H1 (cell line): ENCODE measurements around the gene TFCP2L1. TPM values are rescaled to one million over a fixed set of nuclear protein-coding genes. Genes with fewer than 3 reads are reported as not detected.

Source experiments
- CTCF ChIA-PET: fragments of 300-600 bp; sonication (Branson Sonifier 250); formaldehyde crosslinking; loops from one replicate; lab custom pipeline; 2021; ENCODE audit not compliant: partially characterized antibody; lab: Charles Lee
- POLR2A ChIA-PET: fragments of 300-600 bp; sonication (Branson Sonifier 250); formaldehyde crosslinking; loops from one replicate; lab custom pipeline; 2021; ENCODE audit warnings: inconsistent platforms; ENCODE audit not compliant: partially characterized antibody; lab: Charles Lee
- DNase-seq, 2 experiments: peaks; one replicate each; pipeline versions ENCODE4 v3.0.0 to v3.0.0-alpha.2; 2010 to 2022; ENCODE audit warnings: low spot score in 2 of 2, low read depth in 1 of 2, mixed read lengths in 1 of 2
- FAIRE-seq: peaks from 2 replicates; lab custom pipeline; 2011; peaks lifted over from hg19 to GRCh38; lab: Jason Lieb, UNC
- H2AFZ ChIP-seq: 2 replicates; pipeline ENCODE4 v1.8.1; 2012; ENCODE audit warnings: low read length, inconsistent platforms
- H2AK5ac ChIP-seq: 2 replicates; pipeline ENCODE4 v1.6.1; 2013; ENCODE audit warnings: low read depth, low read length
- H2BK120ac ChIP-seq: replicated peaks from 2 replicates; pipeline ENCODE3; 2013; ENCODE audit warnings: low read depth, low read length, inconsistent platforms
- H2BK12ac ChIP-seq: 2 replicates; pipeline ENCODE4 v1.6.1; 2013; ENCODE audit warnings: low read depth, low read length
- H2BK15ac ChIP-seq: 2 replicates; pipeline ENCODE4 v1.6.1; 2013; ENCODE audit warnings: low read length
- H2BK20ac ChIP-seq: 2 replicates; pipeline ENCODE4 v1.6.1; 2013; ENCODE audit warnings: low read length
- H2BK5ac ChIP-seq: 2 replicates; pipeline ENCODE4 v1.6.1; 2013; ENCODE audit warnings: low read depth, low read length
- H3K14ac ChIP-seq: 2 replicates; pipeline ENCODE4 v1.6.1; 2013; ENCODE audit warnings: inconsistent platforms; ENCODE audit not compliant: insufficient read length
- H3K18ac ChIP-seq: 2 replicates; pipeline ENCODE4 v1.6.1; 2013; ENCODE audit warnings: low read length; ENCODE audit errors: extremely low read depth
- H3K23ac ChIP-seq: 2 replicates; pipeline ENCODE4 v1.6.1; 2013; ENCODE audit warnings: inconsistent platforms; ENCODE audit not compliant: insufficient read length
- H3K23me2 ChIP-seq: 2 replicates; pipeline ENCODE4 v1.6.1; 2013; ENCODE audit warnings: low read depth, low read length
- H3K27ac ChIP-seq: 2 replicates; pipeline ENCODE4 v1.6.1; 2011; ENCODE audit warnings: low read depth, low read length, inconsistent platforms
- H3K27me3 ChIP-seq, 4 experiments: replicated peaks in 1 of 4; 1 replicate in 1 of 4; 2 replicates in 3 of 4; pipeline versions ENCODE4 v1.6.1 to v1.8.1; 2011 to 2013; ENCODE audit warnings: low read length in 3 of 4, mild to moderate bottlenecking in 3 of 4, inconsistent platforms in 2 of 4, mixed read lengths in 2 of 4, moderate library complexity in 1 of 4; ENCODE audit not compliant: control insufficient read depth in 3 of 4, insufficient read depth in 3 of 4; ENCODE audit errors: extremely low read depth in 1 of 4
- H3K36me3 ChIP-seq, 4 experiments: 2 replicates each; pipeline versions ENCODE4 v1.6.1 to v1.8.1; 2011 to 2013; ENCODE audit warnings: mild to moderate bottlenecking in 4 of 4, low read length in 3 of 4, moderate library complexity in 2 of 4, control low read depth in 1 of 4, inconsistent platforms in 1 of 4; ENCODE audit not compliant: insufficient read depth in 4 of 4, control insufficient read depth in 2 of 4
- H3K4ac ChIP-seq: replicated peaks from 2 replicates; pipeline ENCODE3; 2013; ENCODE audit warnings: low read length, low read depth, mixed read lengths, inconsistent platforms; ENCODE audit not compliant: insufficient read length
- H3K4me1 ChIP-seq, 4 experiments: replicated peaks in 1 of 4; 1 replicate in 1 of 4; 2 replicates in 3 of 4; pipeline versions ENCODE4 v1.6.1 to v1.8.1; 2011 to 2013; ENCODE audit warnings: low read length in 3 of 4, inconsistent platforms in 2 of 4, mixed read lengths in 1 of 4; ENCODE audit not compliant: insufficient read depth in 4 of 4, control insufficient read depth in 3 of 4
- H3K4me2 ChIP-seq, 2 experiments: 2 replicates each; pipeline versions ENCODE4 v1.6.1 to v1.8.1; 2011 to 2013; ENCODE audit warnings: low read depth in 2 of 2, low read length in 2 of 2, control low read depth in 1 of 2, inconsistent platforms in 1 of 2, mild to moderate bottlenecking in 1 of 2; ENCODE audit not compliant: insufficient read depth in 1 of 2
- H3K4me3 ChIP-seq, 4 experiments: fragments of 200-600, 300-600 bp in 1 of 4; sonication (generic), shearing (Covaris generic), sonication (Bioruptor Twin) in 1 of 4; 2 replicates each; pipeline versions ENCODE4 v1.5.1 to v1.8.1; 2011 to 2016; ENCODE audit warnings: low read length in 4 of 4, low read depth in 3 of 4, control low read depth in 2 of 4, inconsistent platforms in 2 of 4, mild to moderate bottlenecking in 2 of 4, mixed read lengths in 1 of 4, moderate library complexity in 1 of 4; ENCODE audit not compliant: insufficient read depth in 2 of 4; ENCODE audit errors: extremely low read depth in 1 of 4
- H3K56ac ChIP-seq: replicated peaks from 2 replicates; pipeline ENCODE3; 2013; ENCODE audit warnings: low read depth, mild to moderate bottlenecking, mixed read lengths, low read length, inconsistent platforms; ENCODE audit not compliant: insufficient read length
- H3K79me1 ChIP-seq: 2 replicates; pipeline ENCODE4 v1.6.1; 2013; ENCODE audit warnings: low read depth, low read length, control low read depth
- H3K79me2 ChIP-seq, 2 experiments: 2 replicates each; pipeline versions ENCODE4 v1.6.1 to v1.8.1; 2012 to 2013; ENCODE audit warnings: low read length in 2 of 2, mild to moderate bottlenecking in 2 of 2, inconsistent platforms in 1 of 2; ENCODE audit not compliant: insufficient read depth in 2 of 2, control insufficient read depth in 1 of 2
- H3K9ac ChIP-seq, 4 experiments: replicated peaks in 1 of 4; 1 replicate in 1 of 4; 2 replicates in 3 of 4; pipeline versions ENCODE4 v1.6.1 to v1.8.1; 2011 to 2013; ENCODE audit warnings: low read depth in 3 of 4, low read length in 3 of 4, control low read depth in 2 of 4, mild to moderate bottlenecking in 2 of 4, moderate library complexity in 2 of 4, inconsistent platforms in 1 of 4; ENCODE audit errors: extremely low read depth in 1 of 4
- H3K9me3 ChIP-seq, 2 experiments: 2 replicates each; pipeline versions ENCODE4 v1.6.1 to v1.8.1; 2012 to 2013; ENCODE audit warnings: mild to moderate bottlenecking in 2 of 2, moderate library complexity in 2 of 2, control low read depth in 1 of 2, inconsistent platforms in 1 of 2, low read depth in 1 of 2, low read length in 1 of 2, mixed read lengths in 1 of 2; ENCODE audit not compliant: insufficient read depth in 2 of 2
- H4K20me1 ChIP-seq, 2 experiments: replicated peaks in 1 of 2; 2 replicates each; pipeline versions ENCODE3 to v1.8.1; 2011 to 2013; ENCODE audit warnings: inconsistent platforms in 2 of 2, low read length in 2 of 2, mild to moderate bottlenecking in 1 of 2; ENCODE audit not compliant: insufficient read depth in 2 of 2, control insufficient read depth in 1 of 2
- H4K5ac ChIP-seq: 2 replicates; pipeline ENCODE4 v1.6.1; 2013; ENCODE audit warnings: low read length, low read depth, mixed read lengths, inconsistent platforms; ENCODE audit not compliant: insufficient read length
- H4K8ac ChIP-seq: 2 replicates; pipeline ENCODE4 v1.8.0; 2013; ENCODE audit warnings: mild to moderate bottlenecking, moderate library complexity, low read length, inconsistent platforms; ENCODE audit not compliant: insufficient read depth; ENCODE audit errors: extremely low read depth
- H4K91ac ChIP-seq: replicated peaks from 2 replicates; pipeline ENCODE3; 2013; ENCODE audit warnings: low read length, mixed read lengths, inconsistent platforms; ENCODE audit not compliant: insufficient read length
- ASH2L ChIP-seq: fragments of 200-600, 300-600 bp; sonication (generic); IDR thresholded peaks from one replicate; pipeline ENCODE4 v1.7.1; 2017; ENCODE audit warnings: low read length
- BACH1 ChIP-seq: IDR thresholded peaks from 2 replicates; pipeline ENCODE4 v1.6.1; 2012; ENCODE audit warnings: low read length, improper control_type of control experiment
- CBX5 ChIP-seq: fragments of 300-800, 300-1000 bp; sonication (generic); IDR thresholded peaks from 2 replicates; pipeline ENCODE4 v1.7.1; 2016; ENCODE audit warnings: antibody characterized with exemption, low read length, low read depth
- CBX8 ChIP-seq: fragments of 300-800, 300-1000 bp; sonication (generic); IDR thresholded peaks from 2 replicates; pipeline ENCODE4 v1.7.1; 2016; ENCODE audit warnings: low read depth, low read length, borderline replicate concordance
- CTBP2 ChIP-seq: IDR thresholded peaks from 2 replicates; pipeline ENCODE4 v1.7.0; 2011; ENCODE audit warnings: borderline replicate concordance, mild to moderate bottlenecking, moderate library complexity, mixed read lengths, low read length; ENCODE audit not compliant: insufficient read depth, insufficient read length
- CTCF ChIP-seq, 3 experiments: IDR thresholded peaks; 1 replicate in 2 of 3; 2 replicates in 1 of 3; pipeline versions ENCODE4 v1.5.1 to v1.6.1; 2011; ENCODE audit warnings: low read length in 3 of 3, mild to moderate bottlenecking in 3 of 3, inconsistent platforms in 2 of 3, low read depth in 1 of 3, moderate library complexity in 1 of 3; ENCODE audit not compliant: insufficient read depth in 1 of 3; ENCODE audit errors: control extremely low read depth in 1 of 3
- EGR1 ChIP-seq: IDR thresholded peaks from 2 replicates; pipeline ENCODE4 v1.6.1; 2011; ENCODE audit warnings: low read depth, low read length, borderline replicate concordance
- EP300 ChIP-seq, 2 experiments: IDR thresholded peaks; 1 replicate in 1 of 2; 2 replicates in 1 of 2; pipeline ENCODE4 v1.6.1; 2011 to 2012; ENCODE audit warnings: low read depth in 2 of 2, low read length in 2 of 2, mild to moderate bottlenecking in 2 of 2, borderline replicate concordance in 1 of 2, inconsistent platforms in 1 of 2, moderate library complexity in 1 of 2
- KDM5A ChIP-seq: fragments of 200-600 bp; IDR thresholded peaks from 2 replicates; pipeline ENCODE4 v1.7.1; 2012; ENCODE audit warnings: mild to moderate bottlenecking, low read length, inconsistent platforms, mixed read lengths
- PHF8 ChIP-seq: fragments of 200-600 bp; sonication (generic); conservative IDR thresholded peaks from 2 replicates; pipeline ENCODE4 v1.7.1; 2012; ENCODE audit warnings: low read depth, mild to moderate bottlenecking, inconsistent platforms, low read length, moderate library complexity
- TCF12 ChIP-seq: IDR thresholded peaks from 2 replicates; pipeline ENCODE4 v1.6.1; 2011; ENCODE audit warnings: low read depth, mild to moderate bottlenecking, low read length
- TEAD4 ChIP-seq: IDR thresholded peaks from 2 replicates; pipeline ENCODE4 v1.6.1; 2012; ENCODE audit warnings: low read depth, low read length, inconsistent platforms, mixed read lengths
- WGBS, 2 experiments: shearing (Covaris generic) in 1 of 2; methylation state at CpG; one replicate each; pipeline versions ENCODE4 v1.1.6 to v1.1.7; 2013 to 2015; ENCODE audit warnings: low lambda C conversion rate in 2 of 2, mixed read lengths in 2 of 2, inconsistent platforms in 1 of 2, low coverage in 1 of 2, missing lambda C conversion rate in 1 of 2; ENCODE audit not compliant: insufficient replicate concordance in 2 of 2, insufficient coverage in 1 of 2, insufficient read length in 1 of 2; ENCODE audit errors: extremely low coverage in 1 of 2, missing lambda C conversion rate in 1 of 2; 5-methylcytosine and 5-hydroxymethylcytosine counted together
- polyA plus RNA-seq, 7 experiments: library from polyadenylated mRNA; depleted of rRNA in 3 of 7; stranded (reverse) in 5 of 7; unstranded in 2 of 7; fragments of >200 nt in 5 of 7; fragments of 200-250 nt in 2 of 7; gene quantifications; 1 replicate in 5 of 7; 2 replicates in 1 of 7; 4 replicates in 1 of 7; pipeline versions ENCODE4 v1.2.1 to v1.2.3, GENCODE V29; 2011 to 2013; ENCODE audit warnings: missing spikeins in 2 of 7, mixed read lengths in 2 of 7
- total RNA-seq: library from RNA; stranded (reverse); fragmentation: NEBNext Ultra II Directional; extraction: Animal tissue kit (Norgen Biotek cat#: 25700); gene quantifications from 2 replicates; pipeline ENCODE4 v1.2.1, GENCODE V29; 2021

Gene TFCP2L1
- total and polyA plus RNA-seq, 2 of the 8 experiments (the other 6 are each of a cell fraction or from before 2014, with no cell fraction given), result 1.5 to 3.8 TPM

GRCh38 chr2:121173806-121174205, 111.2 kb downstream of the TFCP2L1 start:
- 88% methylated on average over 10 of the region's 10 CpGs; no CpG with 5 or more reads in 1 of the 2 experiments for WGBS, 2 experiments
- Histone ChIP-seq H3K23me2 (no peaks in the 10 kb centered on the region), H2BK5ac (no peak overlapping the region), H3K4ac (no peak overlapping the region), H3K9me3 (0 out of 4 replicates have a peak, but pooled peaks cover 0 to 4% of the 10 kb centered on the region in 2 experiments), H3K4me3 (no peak overlapping the region), H4K8ac (no peak overlapping the region), H2BK120ac (no peak overlapping the region), H3K36me3 (no peaks in the 10 kb centered on the region), H3K27me3 (no peaks in the 10 kb centered on the region; a peak in 3 of 7 replicates), H2BK12ac (no peak overlapping the region), H3K79me2 (no peaks in the 10 kb centered on the region), H4K20me1 (no peaks in the 10 kb centered on the region), H3K79me1 (no peaks in the 10 kb centered on the region), H2BK20ac (no peak overlapping the region), H3K9ac (no peak overlapping the region), H2AFZ (no peak overlapping the region), H2BK15ac (no peak overlapping the region), H3K4me2 (no peak overlapping the region), H3K4me1 (no peaks in the 10 kb centered on the region; a peak in 1 of 7 replicates), H4K5ac (no peak overlapping the region), H3K56ac (no peak overlapping the region), H4K91ac (no peak overlapping the region), H3K18ac (no peak overlapping the region), H3K27ac (no peak overlapping the region), H3K14ac (no peak overlapping the region), H3K23ac (no peak overlapping the region), H2AK5ac (no peak overlapping the region)
- ChIA-PET POLR2A (no interaction called here), CTCF (interaction anchor here (1.2 to 4.9 kb wide), 3 partner anchors 45 to 143 kb away, joined by 3 to 18 read pairs (median 15); no protein-coding TSS in a partner anchor)
- DNase-seq (no peak), FAIRE-seq (no peak)
- TF ChIP-seq CBX8 (no peak), PHF8 (no peak), KDM5A (no peak), ASH2L (no peak), TEAD4 (no peak), EP300 (IDR thresholded peaks at IDR 0.05; ENCODE audit: borderline replicate concordance in 1 of 2, low read depth in 2 of 2, low read length in 2 of 2) (no peak), CTCF (IDR thresholded peaks at IDR 0.05; ENCODE audit: control extremely low read depth in 1 of 3, insufficient read depth in 1 of 3, low read depth in 1 of 3, low read length in 3 of 3) (no peak), CBX5 (no peak), EGR1 (no peak), BACH1 (no peak), TCF12 (no peak), CTBP2 (no peak)
